Activated B cell treated with CpG ODN at 0.5 μM for 24 hours (primary cell): ENCODE data around the gene TRIM72. TPM values are rescaled to one million over a fixed set of nuclear protein-coding genes. Genes with fewer than 3 reads are reported as not detected.
"Not testable (repeated sequence)": the region's sequence is repeated elsewhere in the genome, so short reads cannot be mapped to it uniquely, and the experiment has no call there.

Source experiments
- ATAC-seq: fragments of 200-7000 bp; cut with Tn5 transposase; one replicate; pipeline ENCODE4 v1.10.0; 2021; ENCODE audit warnings: low read depth, mild to moderate bottlenecking, moderate library complexity
- CTCF ChIA-PET: fragments of 350-600 bp; sonication (Branson Sonifier 250); formaldehyde crosslinking; loops from one replicate; lab custom pipeline; 2021; ENCODE audit warnings: antibody characterized with exemption; lab: Charles Lee
- POLR2A ChIA-PET: fragments of 350-600 bp; sonication (Branson Sonifier 250); formaldehyde crosslinking; loops from one replicate; lab custom pipeline; 2021; ENCODE audit warnings: antibody characterized with exemption; lab: Charles Lee
- DNase-seq: peaks from one replicate; pipeline ENCODE4 v3.0.0; 2022
- H3K27ac Mint-ChIP-seq: one replicate; pipeline ENCODE4 v1.8.0; 2020; ENCODE audit warnings: mixed read lengths
- H3K27me3 Mint-ChIP-seq: one replicate; pipeline ENCODE4 v1.8.0; 2021; ENCODE audit warnings: mixed read lengths
- H3K36me3 Mint-ChIP-seq: one replicate; pipeline ENCODE4 v1.8.0; 2021; ENCODE audit warnings: low read depth, mixed read lengths
- H3K4me1 Mint-ChIP-seq: one replicate; pipeline ENCODE4 v1.8.0; 2021; ENCODE audit warnings: mixed read lengths
- H3K4me3 Mint-ChIP-seq: one replicate; pipeline ENCODE4 v1.8.0; 2020; ENCODE audit warnings: mild to moderate bottlenecking, mixed read lengths
- H3K9me3 Mint-ChIP-seq: one replicate; pipeline ENCODE4 v1.8.0; 2020; ENCODE audit warnings: mixed read lengths
- CTCF ChIP-seq: fragments of 200-600 bp; IDR thresholded peaks from one replicate; pipeline ENCODE4 v1.8.0; 2022; ENCODE audit warnings: antibody characterized with exemption, mild to moderate bottlenecking
- intact Hi-C: fragments of 100-400 bp; cut with micrococcal nuclease; formaldehyde crosslinking; loops from one replicate; pipeline ENCODE4 v1.15.1; 2024
- total RNA-seq: library from RNA; stranded (reverse); gene quantifications from 2 replicates; pipeline ENCODE4 v1.2.3, GENCODE V29; 2022

The TRIM72 gene
- total RNA-seq, 1 donor from 2014 or later, result 0.16 TPM

GRCh38 chr16:31268033-31268365 is 54.1 kb downstream of the TRIM72 start:
- no peak for DNase-seq
- Mint-ChIP-seq H3K9me3 (no peaks in the 10 kb centered on the region), H3K4me3 (no peak overlapping the region), H3K27me3 (no peaks in the 10 kb centered on the region), H3K27ac (peak overlapping the region; percentile 32), H3K4me1 (peaks cover 53% of the 10 kb centered on the region), H3K36me3 (peaks cover 35% of the 10 kb centered on the region)
- intact Hi-C loops, result no loop called here
- no peak for ATAC-seq
- TF ChIP-seq CTCF, result no peak
- ChIA-PET POLR2A (interaction anchor here (1.0 to 1.2 kb wide), 2 partner anchors 24 to 150 kb away, joined by 7 to 8 read pairs; partner anchors contain the start of gene KAT8), CTCF (interaction anchor here (1.6 kb wide), 1 partner anchor 115 kb away, joined by 4 read pairs; no protein-coding TSS in a partner anchor)

GRCh38 chr16:31268891-31269290 is 55.0 kb downstream of the TRIM72 start:
- Mint-ChIP-seq H3K27me3 (no peaks in the 10 kb centered on the region), H3K36me3 (peaks cover 43% of the 10 kb centered on the region), H3K4me3 (no peak overlapping the region), H3K9me3 (no peaks in the 10 kb centered on the region), H3K4me1 (peaks cover 47% of the 10 kb centered on the region), H3K27ac (peak overlapping the region; percentile 30)
- no peak for ATAC-seq
- DNase-seq, result no peak
- POLR2A ChIA-PET, result interaction anchor here (0.6 to 1.2 kb wide), 2 partner anchors 12 to 25 kb away, joined by 3 to 8 read pairs; no protein-coding TSS in a partner anchor
- no peak for TF ChIP-seq CTCF
- intact Hi-C loops, result no loop called here
- CTCF ChIA-PET, result interaction anchor here (1.6 kb wide), 1 partner anchor 114 kb away, joined by 4 read pairs; no protein-coding TSS in a partner anchor

GRCh38 chr16:31269541-31269940 is 55.6 kb downstream of the TRIM72 start:
- TF ChIP-seq CTCF, result no peak
- Mint-ChIP-seq H3K4me3 (no peak overlapping the region), H3K27ac (no peak overlapping the region), H3K9me3 (no peaks in the 10 kb centered on the region), H3K36me3 (peaks cover 47% of the 10 kb centered on the region), H3K27me3 (no peaks in the 10 kb centered on the region), H3K4me1 (peaks cover 45% of the 10 kb centered on the region)
- no peak for DNase-seq
- POLR2A ChIA-PET, result no interaction called here
- no peak for ATAC-seq
- CTCF ChIA-PET, result no interaction called here
- intact Hi-C loops, result no loop called here

- Mint-ChIP-seq H3K4me1 (peaks cover 42% of the 10 kb centered on the region), H3K36me3 (peaks cover 50% of the 10 kb centered on the region)
- H3K9me3 Mint-ChIP-seq, CTCF ChIA-PET, H3K27me3 Mint-ChIP-seq, POLR2A ChIA-PET, DNase-seq, ATAC-seq, H3K27ac Mint-ChIP-seq, H3K4me3 Mint-ChIP-seq, intact Hi-C loops: not testable (repeated sequence)
Observed at GRCh38 chr16:31269973-31270372, 56.1 kb downstream of the TRIM72 start.

- ChIA-PET POLR2A (no interaction called here), CTCF (no interaction called here)
- no peak for ATAC-seq
- intact Hi-C loops, result no loop called here
- no peak for DNase-seq
- TF ChIP-seq CTCF, result no peak
- no peak overlapping the region for H3K4me3 Mint-ChIP-seq
- H3K9me3 Mint-ChIP-seq, result no peaks in the 10 kb centered on the region
- H3K4me1 Mint-ChIP-seq, result peaks cover 33% of the 10 kb centered on the region
- H3K27ac Mint-ChIP-seq, result no peak overlapping the region
- H3K27me3 Mint-ChIP-seq, result no peaks in the 10 kb centered on the region
- H3K36me3 Mint-ChIP-seq, result peaks cover 59% of the 10 kb centered on the region
Observed at GRCh38 chr16:31270795-31271194, 56.9 kb downstream of the TRIM72 start.
